K562 (cell line): ENCODE measurements around the gene CTSD. TPM values are rescaled to one million over a fixed set of nuclear protein-coding genes. Genes with fewer than 3 reads are reported as not detected.

Experiments used
- ATAC-seq: fragments of 200-7000 bp; cut with Tn5 transposase; 3 replicates; pipeline ENCODE4 v1.9.1; 2020; ENCODE audit warnings: moderate library complexity
- BruUV-seq: library from RNA; stranded (reverse); fragments of 400-500 nt; replicated peaks from 2 replicates; lab custom pipeline; 2021; lab: Mats Ljungman, UMichigan
- CTCF ChIA-PET: fragments of 300-600 bp; formaldehyde crosslinking; extraction: SDS; loops from one replicate; lab custom pipeline; 2021; ENCODE audit warnings: low intra/inter-chr PET ratio; lab: Yijun Ruan, JAX
- POLR2A ChIA-PET: fragments of 300-600, 350-650 bp; sonication (Branson Sonifier 250); formaldehyde crosslinking; extraction: SDS; loops from one replicate; lab custom pipeline; 2021; ENCODE audit warnings: antibody characterized with exemption, inconsistent platforms; lab: Yijun Ruan, JAX
- DNase-seq, 4 experiments: peaks; one replicate each; pipeline versions ENCODE4 v3.0.0 to v3.0.0-alpha.2; 2011 to 2018; ENCODE audit warnings: low spot score in 3 of 4, mixed read lengths in 3 of 4; ENCODE audit errors: extremely low read depth in 1 of 4
- FAIRE-seq: peaks from 2 replicates; lab custom pipeline; 2011; peaks lifted over from hg19 to GRCh38; lab: Jason Lieb, UNC
- H2AFZ ChIP-seq: 2 replicates; pipeline ENCODE4 v1.6.0; 2011; ENCODE audit warnings: low read depth, low read length, control low read depth, inconsistent platforms
- H3K27ac ChIP-seq: fragments of 200-600 bp; 3 replicates; pipeline ENCODE4 v1.8.0; 2011; ENCODE audit warnings: low read depth, mild to moderate bottlenecking, control low read depth, inconsistent platforms, low read length, moderate library complexity, mixed read lengths; ENCODE audit errors: extremely low read depth
- H3K27me3 ChIP-seq, 2 experiments: fragments of 300-600 bp in 1 of 2; 2 replicates in 1 of 2; 3 replicates in 1 of 2; pipeline versions ENCODE4 v1.6.0 to v1.8.0; 2011; ENCODE audit warnings: inconsistent platforms in 2 of 2, low read length in 2 of 2, mild to moderate bottlenecking in 1 of 2, mixed read lengths in 1 of 2, moderate library complexity in 1 of 2; ENCODE audit not compliant: control insufficient read depth in 2 of 2, insufficient read depth in 2 of 2
- H3K36me3 ChIP-seq: fragments of 300-600 bp; 3 replicates; pipeline ENCODE4 v1.8.0; 2011; ENCODE audit warnings: mild to moderate bottlenecking, low read length, inconsistent platforms; ENCODE audit not compliant: control insufficient read depth, insufficient read depth
- H3K4me1 ChIP-seq, 2 experiments: fragments of 200-600 bp in 1 of 2; replicated peaks in 1 of 2; 2 replicates in 1 of 2; 3 replicates in 1 of 2; pipeline versions ENCODE4 v1.5.1 to v1.8.0; 2011; ENCODE audit warnings: inconsistent platforms in 2 of 2, low read length in 2 of 2, mild to moderate bottlenecking in 1 of 2, mixed read lengths in 1 of 2, moderate library complexity in 1 of 2; ENCODE audit not compliant: control insufficient read depth in 2 of 2, insufficient read depth in 2 of 2
- H3K4me2 ChIP-seq: 2 replicates; pipeline ENCODE4 v1.6.1; 2011; ENCODE audit warnings: low read length, control low read depth, inconsistent platforms, mixed read lengths; ENCODE audit not compliant: insufficient read depth
- H3K4me3 ChIP-seq: fragments of 200-600 bp; sonication (generic), shearing (Covaris generic); 2 replicates; pipeline ENCODE4 v1.5.1; 2016; ENCODE audit warnings: control low read depth, inconsistent platforms
- H3K79me2 ChIP-seq: fragments of 200-600 bp; 3 replicates; pipeline ENCODE4 v1.8.0; 2011; ENCODE audit warnings: low read length, inconsistent platforms; ENCODE audit not compliant: control insufficient read depth, insufficient read depth
- H3K9ac ChIP-seq, 2 experiments: 2 replicates each; pipeline versions ENCODE4 v1.6.0 to v1.6.1; 2011; ENCODE audit warnings: low read depth in 2 of 2, low read length in 2 of 2, control low read depth in 1 of 2, inconsistent platforms in 1 of 2, mild to moderate bottlenecking in 1 of 2, mixed read lengths in 1 of 2; ENCODE audit not compliant: insufficient read depth in 1 of 2
- H3K9me1 ChIP-seq: one replicate; pipeline ENCODE4 v1.6.0; 2011; ENCODE audit warnings: inconsistent platforms, mild to moderate bottlenecking, low read length, moderate library complexity; ENCODE audit not compliant: control insufficient read depth, insufficient read depth
- H3K9me3 ChIP-seq: replicated peaks from 2 replicates; pipeline ENCODE4 v1.5.1; 2011; ENCODE audit warnings: low read depth, low read length, inconsistent platforms; ENCODE audit not compliant: control insufficient read depth, insufficient read depth
- H4K20me1 ChIP-seq: replicated peaks from 2 replicates; pipeline ENCODE4 v1.6.1; 2011; ENCODE audit warnings: low read length, inconsistent platforms, mixed read lengths; ENCODE audit not compliant: control insufficient read depth, insufficient read depth
- ZNF263 ChIP-seq: sonication (generic); formaldehyde crosslinking; IDR thresholded peaks from 2 replicates; pipeline ENCODE4 v1.8.0; 2022; ENCODE audit warnings: mild to moderate bottlenecking, missing genetic modification reagents, borderline replicate concordance
- WGBS: fragments of 100-300 bp; shearing (Covaris generic); methylation state at CpG from one replicate; pipeline ENCODE4 v1.1.6; 2016; ENCODE audit warnings: low coverage, mixed read lengths; ENCODE audit not compliant: insufficient coverage; ENCODE audit errors: missing lambda C conversion rate; 5-methylcytosine and 5-hydroxymethylcytosine counted together
- in situ Hi-C: fragments of 300-500 bp; cut with MboI; formaldehyde crosslinking; loops from 4 replicates; pipeline ENCODE4 v1.15.0; 2018; ENCODE audit warnings: inconsistent platforms, mixed read lengths
- intact Hi-C: fragments of 100-400 bp; cut with micrococcal nuclease; formaldehyde crosslinking; loops from 2 replicates; pipeline ENCODE4 v1.14.2; 2022
- polyA plus RNA-seq, 8 experiments: library from polyadenylated mRNA; depleted of rRNA in 4 of 8; stranded (reverse) in 5 of 8; unstranded in 3 of 8; fragments of >200 nt; fragmentation: Nextera tagmentation in 2 of 8; fragmentation: Illumina TruSeq in 1 of 8; extraction: Ambion mirVana in 2 of 8; extraction: Trizol in 1 of 8; gene quantifications; 2 replicates each; pipeline versions ENCODE4 v1.2.1 to v1.2.3, GENCODE V29; 2011 to 2014; ENCODE audit warnings: inconsistent platforms in 1 of 8, missing spikeins in 1 of 8
- total RNA-seq, 7 experiments: library from RNA; depleted of rRNA in 6 of 7; stranded (reverse); fragments of >200 nt in 6 of 7; fragmentation: Illumina TruSeq in 2 of 7; extraction: Trizol in 2 of 7; gene quantifications; 2 replicates each; pipeline versions ENCODE4 v1.2.1 to v1.2.3, GENCODE V29; 2011 to 2021; ENCODE audit warnings: low replicate concordance in 1 of 7
- TF ChIP-seq, protein P1 (sequence below): sonication (generic); formaldehyde crosslinking; IDR thresholded peaks from 2 replicates; pipeline ENCODE4 v1.8.1; 2023; ENCODE audit warnings: mild to moderate bottlenecking, missing genetic modification reagents, moderate library complexity

The CTSD gene
- total and polyA plus RNA-seq, 9 of the 15 experiments (the other 6 are each of a cell fraction or from before 2014, with no cell fraction given) = 1.0 to 112 (median 40.9) TPM

DNA sequence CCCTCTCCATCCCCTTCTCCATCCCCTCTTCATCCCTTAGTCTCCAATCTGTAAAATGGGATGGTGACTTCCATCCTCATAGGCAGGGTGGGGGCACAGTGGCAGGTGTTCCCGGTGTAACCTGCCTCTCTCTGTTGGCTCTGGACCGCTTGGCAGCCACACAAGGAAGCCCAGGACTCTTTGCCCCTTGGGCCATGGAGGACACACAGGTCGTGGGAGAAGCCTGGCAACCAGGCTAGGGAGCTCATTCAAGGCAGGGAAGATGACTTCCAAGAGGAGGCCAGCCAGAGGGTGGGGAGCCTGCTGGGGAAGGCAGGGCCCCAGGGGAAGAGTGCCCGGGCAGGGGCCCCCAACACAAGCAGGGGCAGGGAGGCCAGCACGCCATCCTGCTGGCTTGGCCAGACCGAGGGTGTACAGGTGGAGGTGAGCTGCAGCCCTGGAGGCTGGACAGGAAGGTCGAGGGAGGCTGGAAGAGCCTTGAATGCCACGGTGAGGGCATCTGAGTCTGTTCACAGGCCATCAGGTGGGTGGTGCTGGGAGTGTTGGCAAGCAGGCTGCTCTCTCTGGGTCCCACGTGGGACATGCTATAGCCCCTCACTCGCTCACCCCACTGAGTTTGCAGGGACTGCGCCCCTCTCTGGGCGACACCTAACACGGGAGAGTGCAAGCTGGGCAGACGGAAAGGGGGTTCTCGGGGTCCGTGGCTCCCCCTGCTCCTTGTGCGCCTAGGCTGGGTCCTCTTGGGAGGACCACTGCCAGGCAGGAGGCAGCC is 15.5 kb upstream of the CTSD start:
- Histone ChIP-seq H3K27me3 (peaks cover 19 to 52% of the 10 kb centered on the region in 2 experiments; a peak in 4 of 5 replicates), H3K4me1 (peaks cover 8 to 61% of the 10 kb centered on the region in 2 experiments), H3K9me3 (no peaks in the 10 kb centered on the region), H2AFZ (no peak overlapping the region), H4K20me1 (peaks cover 4% of the 10 kb centered on the region; the same call in 1 of the 2 replicates), H3K9ac (peak overlapping the region in 1 of 2 experiments; percentile 26; a peak in 1 of 4 replicates)
- CTCF ChIA-PET = no interaction called here
- TF ChIP-seq, protein P1, sequence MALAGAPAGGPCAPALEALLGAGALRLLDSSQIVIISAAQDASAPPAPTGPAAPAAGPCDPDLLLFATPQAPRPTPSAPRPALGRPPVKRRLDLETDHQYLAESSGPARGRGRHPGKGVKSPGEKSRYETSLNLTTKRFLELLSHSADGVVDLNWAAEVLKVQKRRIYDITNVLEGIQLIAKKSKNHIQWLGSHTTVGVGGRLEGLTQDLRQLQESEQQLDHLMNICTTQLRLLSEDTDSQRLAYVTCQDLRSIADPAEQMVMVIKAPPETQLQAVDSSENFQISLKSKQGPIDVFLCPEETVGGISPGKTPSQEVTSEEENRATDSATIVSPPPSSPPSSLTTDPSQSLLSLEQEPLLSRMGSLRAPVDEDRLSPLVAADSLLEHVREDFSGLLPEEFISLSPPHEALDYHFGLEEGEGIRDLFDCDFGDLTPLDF (CRISPR knock-in tag) = no peak
- 0 out of 2 replicates have a peak, but pooled peaks have one; percentile 22 for TF ChIP-seq ZNF263 (CRISPR knock-in tag)
- TF ChIP-seq, all 486 proteins: peak for 1
- no peak for FAIRE-seq
- BruUV-seq = no TSS peak
- POLR2A ChIA-PET = no interaction called here
- no peak for DNase-seq
- no peak for ATAC-seq
- Histone ChIP-seq H3K4me3 (no peak overlapping the region), H3K79me2 (no peaks in the 10 kb centered on the region), H3K36me3 (no peaks in the 10 kb centered on the region), H3K27ac (no peak overlapping the region), H3K9me1 (no peaks in the 10 kb centered on the region), H3K4me2 (no peak overlapping the region)
- in situ Hi-C loops = no loop called here
- 3% methylated on average over 15 of the region's 17 CpGs for WGBS
- intact Hi-C loops = no loop called here
